Colonic mucosa (tissue), 4 donors: ENCODE data around the gene TRABD2B. TPM values are rescaled to one million over a fixed set of nuclear protein-coding genes. Genes with fewer than 3 reads are reported as not detected.

Experiments
- DNase-seq: peaks from one replicate; pipeline ENCODE4 v3.0.0-alpha.2; 2020
- H3K27ac ChIP-seq: fragments of 200-600 bp; one replicate; pipeline ENCODE4 v1.8.0; 2021
- H3K27me3 ChIP-seq: fragments of 200-600 bp; one replicate; pipeline ENCODE4 v1.8.0; 2021
- H3K36me3 ChIP-seq: fragments of 200-600 bp; one replicate; pipeline ENCODE4 v1.8.0; 2021
- H3K4me1 ChIP-seq: fragments of 200-600 bp; one replicate; pipeline ENCODE4 v1.8.0; 2021; ENCODE audit warnings: mild to moderate bottlenecking
- H3K4me3 ChIP-seq: fragments of 200-600 bp; one replicate; pipeline ENCODE4 v1.8.0; 2021
- H3K9ac ChIP-seq, 2 donors: one replicate each; pipeline ENCODE4 v1.7.0; 2013; ENCODE audit warnings: control low read depth in 2 of 2, low read depth in 2 of 2, low read length in 2 of 2
- H3K9me3 ChIP-seq: fragments of 200-600 bp; one replicate; pipeline ENCODE4 v1.8.0; 2021
- CTCF ChIP-seq: fragments of 200-600 bp; IDR thresholded peaks from one replicate; pipeline ENCODE4 v1.8.0; 2022; ENCODE audit warnings: antibody characterized with exemption, mild to moderate bottlenecking
- intact Hi-C: fragments of 100-400 bp; cut with DNase I; formaldehyde crosslinking; loops from one replicate; pipeline ENCODE4 v1.14.1; 2022
- total RNA-seq, 2 donors: library from RNA; stranded (reverse); fragmentation: NEBNext Ultra II Directional in 1 of 2; extraction: Animal tissue kit (Norgen Biotek cat#: 25700) in 1 of 2; gene quantifications; one replicate each; pipeline ENCODE4 v1.2.1, GENCODE V29; 2021
- donor health status: healthy.
- donor health status: DM: no; HTN: no; CAD: no.
- donor health status: DM: no; HTN: no; CAD: no.

TRABD2B gene
- total RNA-seq, 2 donors from 2014 or later = 0.42 to 0.77 TPM

DNA sequence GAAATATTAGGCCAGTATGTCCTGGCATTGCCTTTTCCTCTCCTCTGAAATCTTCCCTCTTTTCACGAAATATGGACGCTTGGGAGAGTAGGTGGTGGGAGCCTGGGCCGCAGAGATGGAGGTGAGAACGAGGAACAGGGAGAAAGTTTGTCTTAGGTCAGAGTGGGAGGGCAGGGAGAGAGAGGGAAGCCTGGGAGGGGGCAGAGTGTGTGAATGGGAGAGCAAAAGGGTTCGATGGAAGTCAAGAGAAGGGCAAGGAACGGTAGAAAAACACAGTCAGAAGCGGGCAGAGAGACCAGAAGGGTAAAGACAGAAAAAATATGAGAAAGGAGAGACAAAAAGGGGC lies 1.2 kb downstream of the TRABD2B start:
- peaks cover 9% of the 10 kb centered on the region for H3K27me3 ChIP-seq
- H3K4me3 ChIP-seq = peak overlapping the region; percentile 51
- no peaks in the 10 kb centered on the region for H3K9me3 ChIP-seq
- no peak for TF ChIP-seq CTCF
- no peaks in the 10 kb centered on the region for H3K4me1 ChIP-seq
- peak overlapping the region in 1 of 2 donors; percentile 78 for H3K9ac ChIP-seq
- DNase-seq = no peak
- H3K27ac ChIP-seq = no peak overlapping the region
- H3K36me3 ChIP-seq = no peaks in the 10 kb centered on the region
- intact Hi-C loops = loop anchor here (5.0 kb wide), 2 partner anchors 66 to 206 kb away; no protein-coding TSS in a partner anchor

DNA sequence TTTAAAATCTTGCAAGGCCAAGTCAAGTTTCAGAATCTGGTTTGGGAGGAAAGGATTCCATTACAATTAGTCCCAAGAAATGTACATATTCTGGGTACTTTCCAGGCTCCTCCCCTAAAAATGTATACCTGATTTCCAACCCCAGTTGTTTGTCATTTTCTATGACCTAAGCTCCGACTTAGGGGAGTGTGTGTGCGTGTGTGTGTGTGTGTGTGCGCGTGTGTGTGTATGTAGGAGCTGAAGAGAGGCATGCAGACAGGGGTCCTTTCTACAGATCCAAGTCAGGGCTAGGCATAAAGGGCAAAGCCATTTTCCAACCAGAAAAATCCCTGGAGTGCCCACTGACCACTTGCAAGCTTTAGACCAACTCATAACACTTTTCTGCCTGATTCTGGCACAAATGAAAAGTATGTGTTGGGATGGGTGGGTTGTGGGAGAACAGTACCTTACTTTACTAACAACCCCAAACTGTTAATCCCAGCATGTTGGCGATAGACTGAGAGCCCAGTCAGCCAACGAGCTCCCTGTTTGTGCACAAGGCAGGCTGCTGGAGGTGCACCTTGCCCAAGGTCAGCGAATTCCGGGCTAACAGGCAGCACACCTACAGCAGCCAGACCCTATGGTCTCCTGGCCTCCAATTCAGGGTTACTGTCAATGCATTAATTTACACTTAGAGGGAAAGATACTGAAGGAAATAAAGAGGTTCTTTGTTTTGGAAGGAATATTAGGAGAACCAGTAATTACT lies 1.7 kb downstream of the TRABD2B start:
- no peaks in the 10 kb centered on the region for H3K36me3 ChIP-seq
- no peaks in the 10 kb centered on the region for H3K4me1 ChIP-seq
- no peak overlapping the region for H3K4me3 ChIP-seq
- no peak for TF ChIP-seq CTCF
- peaks cover 9% of the 10 kb centered on the region for H3K27me3 ChIP-seq
- no peak overlapping the region for H3K27ac ChIP-seq
- no peaks in the 10 kb centered on the region for H3K9me3 ChIP-seq
- H3K9ac ChIP-seq = no peak overlapping the region
- intact Hi-C loops = loop anchor here (5.0 kb wide), 2 partner anchors 67 to 207 kb away; no protein-coding TSS in a partner anchor
- DNase-seq = no peak

DNA sequence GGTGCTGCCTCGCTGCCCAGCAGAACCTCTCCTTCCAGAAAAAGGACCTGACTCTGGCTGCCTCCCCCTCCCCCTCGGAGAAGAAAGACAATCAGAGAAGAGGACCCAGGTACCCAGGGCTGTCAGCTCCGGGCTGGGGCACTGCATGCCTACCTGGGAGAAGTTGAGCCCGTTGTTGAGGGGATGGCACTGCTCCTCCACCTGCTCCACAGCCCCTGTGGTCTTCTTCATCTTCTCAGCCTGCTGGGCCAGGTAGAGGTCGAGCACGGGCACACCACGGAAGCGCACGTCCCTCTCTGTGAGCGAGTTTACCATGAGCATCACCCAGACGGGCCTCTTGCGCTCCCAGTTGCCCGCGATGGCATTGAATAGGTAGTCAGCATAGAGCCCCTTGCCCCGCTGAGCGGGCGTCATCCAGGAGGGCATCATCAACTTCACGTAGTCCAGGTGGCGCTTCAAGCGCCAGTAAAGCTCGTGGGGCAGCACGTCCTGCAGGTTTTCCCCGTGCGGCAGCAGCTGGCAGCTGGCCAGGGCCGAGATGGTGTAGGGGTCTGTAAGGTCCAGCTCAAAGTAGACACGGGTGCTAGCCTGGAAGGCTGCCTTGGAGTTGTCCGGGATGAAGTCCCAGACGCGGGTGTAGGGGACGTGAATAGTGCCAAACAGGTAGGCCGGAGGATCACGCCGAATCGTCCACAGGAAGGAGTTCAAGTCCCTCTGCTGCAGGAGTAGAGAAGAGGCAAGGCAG lies 3.1 kb downstream of the TRABD2B start:
- Histone ChIP-seq H3K27ac (no peak overlapping the region), H3K27me3 (peaks cover 9% of the 10 kb centered on the region), H3K4me1 (no peaks in the 10 kb centered on the region), H3K9me3 (no peaks in the 10 kb centered on the region), H3K9ac (no peak overlapping the region), H3K4me3 (no peak overlapping the region), H3K36me3 (no peaks in the 10 kb centered on the region)
- DNase-seq = no peak
- TF ChIP-seq CTCF = no peak
- intact Hi-C loops = no loop called here

- Histone ChIP-seq H3K4me3 (no peak overlapping the region), H3K9ac (no peak overlapping the region), H3K27ac (no peak overlapping the region), H3K4me1 (no peaks in the 10 kb centered on the region), H3K9me3 (no peaks in the 10 kb centered on the region), H3K27me3 (peaks cover 9% of the 10 kb centered on the region), H3K36me3 (no peaks in the 10 kb centered on the region)
- no peak for DNase-seq
- intact Hi-C loops = no loop called here
- no peak for TF ChIP-seq CTCF
These were observed 3.8 kb downstream of the TRABD2B start for GRCh38 chr1:47993416-47993740.

- intact Hi-C loops = no loop called here
- DNase-seq = no peak
- TF ChIP-seq CTCF = no peak
- H3K4me1 ChIP-seq = no peaks in the 10 kb centered on the region
- no peak overlapping the region for H3K27ac ChIP-seq
- H3K4me3 ChIP-seq = no peak overlapping the region
- no peaks in the 10 kb centered on the region for H3K36me3 ChIP-seq
- peaks cover 9% of the 10 kb centered on the region for H3K27me3 ChIP-seq
- no peaks in the 10 kb centered on the region for H3K9me3 ChIP-seq
- no peak overlapping the region for H3K9ac ChIP-seq
These were observed 4.3 kb downstream of the TRABD2B start for GRCh38 chr1:47992720-47993415.
